Measurements from ENCODE around the gene TUBA8.
"Not testable (repeated sequence)": the region's sequence is repeated elsewhere in the genome, so short reads cannot be mapped to it uniquely, and the experiment has no call there.

Gene TUBA8

GRCh38 chr22:18068381-18068988 is 42.1 kb upstream of the TUBA8 start:
- Histone ChIP-seq H3K27me3 (ENCODE audit: control insufficient read depth in 1 of 2, insufficient read depth in 2 of 2, low read length in 2 of 2) (peaks cover 0 to 3% of the 10 kb centered on the region in 2 donors), H3K9ac (ENCODE audit: low read depth in 1 of 2, low read length in 2 of 2) (no peak overlapping the region), H3K27ac (ENCODE audit: low read depth, low read length) (peak overlapping the region; percentile 24), H3K4me3 (ENCODE audit: low read depth in 1 of 2, low read length in 2 of 2) (no peak overlapping the region), H3K9me3 (ENCODE audit: control insufficient read depth in 1 of 2, low read length in 2 of 2) (no peaks in the 10 kb centered on the region), H3K4me1 (ENCODE audit: control insufficient read depth in 1 of 2, insufficient read depth in 2 of 2, low read length in 2 of 2) (peaks cover 43 to 50% of the 10 kb centered on the region in 2 donors), H3K36me3 (ENCODE audit: control insufficient read depth in 1 of 2, insufficient read depth in 2 of 2, low read length in 2 of 2) (no peaks in the 10 kb centered on the region)

GRCh38 chr22:18069041-18069440 is 41.6 kb upstream of the TUBA8 start:
- H3K4me1 ChIP-seq (ENCODE audit: control insufficient read depth in 1 of 2, insufficient read depth in 2 of 2, low read length in 2 of 2) = peaks cover 43 to 50% of the 10 kb centered on the region in 2 donors
- no peaks in the 10 kb centered on the region for H3K36me3 ChIP-seq (ENCODE audit: control insufficient read depth in 1 of 2, insufficient read depth in 2 of 2, low read length in 2 of 2)
- peaks cover 0 to 3% of the 10 kb centered on the region in 2 donors for H3K27me3 ChIP-seq (ENCODE audit: control insufficient read depth in 1 of 2, insufficient read depth in 2 of 2, low read length in 2 of 2)
- no peak overlapping the region for H3K9ac ChIP-seq (ENCODE audit: low read depth in 1 of 2, low read length in 2 of 2)
- H3K9me3 ChIP-seq (ENCODE audit: control insufficient read depth in 1 of 2, low read length in 2 of 2) = no peaks in the 10 kb centered on the region
- no peak overlapping the region for H3K4me3 ChIP-seq (ENCODE audit: low read depth in 1 of 2, low read length in 2 of 2)
- no peak overlapping the region for H3K27ac ChIP-seq (ENCODE audit: low read depth, low read length)

- H3K4me3 ChIP-seq (ENCODE audit: low read depth in 1 of 2, low read length in 2 of 2) = no peak overlapping the region
- no peaks in the 10 kb centered on the region for H3K9me3 ChIP-seq (ENCODE audit: control insufficient read depth in 1 of 2, low read length in 2 of 2)
- H3K27ac ChIP-seq (ENCODE audit: low read depth, low read length) = no peak overlapping the region
- peaks cover 0 to 3% of the 10 kb centered on the region in 2 donors for H3K27me3 ChIP-seq (ENCODE audit: control insufficient read depth in 1 of 2, insufficient read depth in 2 of 2, low read length in 2 of 2)
- H3K9ac ChIP-seq (ENCODE audit: low read depth in 1 of 2, low read length in 2 of 2) = no peak overlapping the region
- H3K36me3 ChIP-seq (ENCODE audit: control insufficient read depth in 1 of 2, insufficient read depth in 2 of 2, low read length in 2 of 2) = no peaks in the 10 kb centered on the region
- H3K4me1 ChIP-seq (ENCODE audit: control insufficient read depth in 1 of 2, insufficient read depth in 2 of 2, low read length in 2 of 2) = peaks cover 43 to 50% of the 10 kb centered on the region in 2 donors
Observed at GRCh38 chr22:18070041-18070440, 40.6 kb upstream of the TUBA8 start.

- H3K4me1 ChIP-seq (ENCODE audit: control insufficient read depth in 1 of 2, insufficient read depth in 2 of 2, low read length in 2 of 2) = peaks cover 39 to 44% of the 10 kb centered on the region in 2 donors
- no peak overlapping the region for H3K4me3 ChIP-seq (ENCODE audit: low read depth in 1 of 2, low read length in 2 of 2)
- no peaks in the 10 kb centered on the region for H3K36me3 ChIP-seq (ENCODE audit: control insufficient read depth in 1 of 2, insufficient read depth in 2 of 2, low read length in 2 of 2)
- H3K27me3 ChIP-seq (ENCODE audit: control insufficient read depth in 1 of 2, insufficient read depth in 2 of 2, low read length in 2 of 2) = peaks cover 0 to 3% of the 10 kb centered on the region in 2 donors
- H3K9me3 ChIP-seq (ENCODE audit: control insufficient read depth in 1 of 2, low read length in 2 of 2) = no peaks in the 10 kb centered on the region
- no peak overlapping the region for H3K27ac ChIP-seq (ENCODE audit: low read depth, low read length)
- H3K9ac ChIP-seq (ENCODE audit: low read depth in 1 of 2, low read length in 2 of 2) = no peak overlapping the region
Observed at GRCh38 chr22:18070556-18071306, 39.9 kb upstream of the TUBA8 start.

- not testable (repeated sequence) for H3K27me3 ChIP-seq (ENCODE audit: control insufficient read depth in 1 of 2, insufficient read depth in 2 of 2, low read length in 2 of 2); H3K4me3 ChIP-seq (ENCODE audit: low read depth in 1 of 2, low read length in 2 of 2); H3K36me3 ChIP-seq (ENCODE audit: control insufficient read depth in 1 of 2, insufficient read depth in 2 of 2, low read length in 2 of 2); H3K9ac ChIP-seq (ENCODE audit: low read depth in 1 of 2, low read length in 2 of 2); H3K27ac ChIP-seq (ENCODE audit: low read depth, low read length); H3K9me3 ChIP-seq (ENCODE audit: control insufficient read depth in 1 of 2, low read length in 2 of 2)
- peaks cover 40 to 41% of the 10 kb centered on the region in 2 donors for H3K4me1 ChIP-seq (ENCODE audit: control insufficient read depth in 1 of 2, insufficient read depth in 2 of 2, low read length in 2 of 2)
Observed at GRCh38 chr22:18071307-18071967, 39.2 kb upstream of the TUBA8 start.

- H3K9me3 ChIP-seq (ENCODE audit: control insufficient read depth in 1 of 2, low read length in 2 of 2) = no peaks in the 10 kb centered on the region
- no peak overlapping the region for H3K9ac ChIP-seq (ENCODE audit: low read depth in 1 of 2, low read length in 2 of 2)
- no peak overlapping the region for H3K4me3 ChIP-seq (ENCODE audit: low read depth in 1 of 2, low read length in 2 of 2)
- peaks cover 0 to 3% of the 10 kb centered on the region in 2 donors for H3K27me3 ChIP-seq (ENCODE audit: control insufficient read depth in 1 of 2, insufficient read depth in 2 of 2, low read length in 2 of 2)
- H3K36me3 ChIP-seq (ENCODE audit: control insufficient read depth in 1 of 2, insufficient read depth in 2 of 2, low read length in 2 of 2) = no peaks in the 10 kb centered on the region
- peaks cover 41 to 42% of the 10 kb centered on the region in 2 donors for H3K4me1 ChIP-seq (ENCODE audit: control insufficient read depth in 1 of 2, insufficient read depth in 2 of 2, low read length in 2 of 2)
- H3K27ac ChIP-seq (ENCODE audit: low read depth, low read length) = no peak overlapping the region
Observed at GRCh38 chr22:18071968-18072310, 38.7 kb upstream of the TUBA8 start.

- no peak overlapping the region for H3K9ac ChIP-seq (ENCODE audit: low read depth in 1 of 2, low read length in 2 of 2)
- H3K9me3 ChIP-seq (ENCODE audit: control insufficient read depth in 1 of 2, low read length in 2 of 2) = no peaks in the 10 kb centered on the region
- no peak overlapping the region for H3K27ac ChIP-seq (ENCODE audit: low read depth, low read length)
- H3K4me1 ChIP-seq (ENCODE audit: control insufficient read depth in 1 of 2, insufficient read depth in 2 of 2, low read length in 2 of 2) = peaks cover 36 to 43% of the 10 kb centered on the region in 2 donors
- no peaks in the 10 kb centered on the region for H3K27me3 ChIP-seq (ENCODE audit: control insufficient read depth in 1 of 2, insufficient read depth in 2 of 2, low read length in 2 of 2)
- H3K4me3 ChIP-seq (ENCODE audit: low read depth in 1 of 2, low read length in 2 of 2) = no peak overlapping the region
- no peaks in the 10 kb centered on the region for H3K36me3 ChIP-seq (ENCODE audit: control insufficient read depth in 1 of 2, insufficient read depth in 2 of 2, low read length in 2 of 2)
Observed at GRCh38 chr22:18073467-18073866, 37.1 kb upstream of the TUBA8 start.

- not testable (repeated sequence) for H3K4me3 ChIP-seq (ENCODE audit: low read depth in 1 of 2, low read length in 2 of 2); H3K9me3 ChIP-seq (ENCODE audit: control insufficient read depth in 1 of 2, low read length in 2 of 2); H3K27ac ChIP-seq (ENCODE audit: low read depth, low read length)
Observed at GRCh38 chr22:18073927-18074326, 36.7 kb upstream of the TUBA8 start.

GRCh38 chr22:18075101-18075719 is 35.4 kb upstream of the TUBA8 start:
- no peak overlapping the region for H3K27ac ChIP-seq (ENCODE audit: low read depth, low read length)

More at GRCh38 chr22:18073927-18074326, 36.7 kb upstream of the TUBA8 start:
- H3K27me3 ChIP-seq (ENCODE audit: control insufficient read depth in 1 of 2, insufficient read depth in 2 of 2, low read length in 2 of 2); H3K36me3 ChIP-seq (ENCODE audit: control insufficient read depth in 1 of 2, insufficient read depth in 2 of 2, low read length in 2 of 2); H3K9ac ChIP-seq (ENCODE audit: low read depth in 1 of 2, low read length in 2 of 2): not testable (repeated sequence)
- H3K4me1 ChIP-seq (ENCODE audit: control insufficient read depth in 1 of 2, insufficient read depth in 2 of 2, low read length in 2 of 2) = peaks cover 31 to 43% of the 10 kb centered on the region in 2 donors

More at GRCh38 chr22:18075101-18075719, 35.4 kb upstream of the TUBA8 start:
- H3K27me3 ChIP-seq (ENCODE audit: control insufficient read depth in 1 of 2, insufficient read depth in 2 of 2, low read length in 2 of 2) = no peaks in the 10 kb centered on the region
- peaks cover 18 to 42% of the 10 kb centered on the region in 2 donors for H3K4me1 ChIP-seq (ENCODE audit: control insufficient read depth in 1 of 2, insufficient read depth in 2 of 2, low read length in 2 of 2)
- no peak overlapping the region for H3K9ac ChIP-seq (ENCODE audit: low read depth in 1 of 2, low read length in 2 of 2)
- H3K9me3 ChIP-seq (ENCODE audit: control insufficient read depth in 1 of 2, low read length in 2 of 2) = no peaks in the 10 kb centered on the region
- H3K4me3 ChIP-seq (ENCODE audit: low read depth in 1 of 2, low read length in 2 of 2) = no peak overlapping the region
- H3K36me3 ChIP-seq (ENCODE audit: control insufficient read depth in 1 of 2, insufficient read depth in 2 of 2, low read length in 2 of 2) = peaks cover 3 to 6% of the 10 kb centered on the region in 2 donors
